ENCODE data around the gene LTB4R2.

- TF ChIP-seq CTCF (tag by site-specific recombination; IDR thresholded peaks at IDR 0.05) (no peak), ZSCAN30 (tag by site-specific recombination; IDR thresholded peaks at IDR 0.05) (no peak), ZNF354C (tag by site-specific recombination; IDR thresholded peaks at IDR 0.05; ENCODE audit: borderline replicate concordance, low read depth) (no peak), ZNF175 (tag by site-specific recombination; IDR thresholded peaks at IDR 0.05) (no peak), ZBTB10 (tag by site-specific recombination; IDR thresholded peaks at IDR 0.05) (no peak), ATF2 (tag by site-specific recombination; IDR thresholded peaks at IDR 0.05; ENCODE audit: low read depth) (no peak), ZNF792 (tag by site-specific recombination; IDR thresholded peaks at IDR 0.05) (no peak), INSM2 (tag by site-specific recombination; IDR thresholded peaks at IDR 0.05) (no peak), PBX3 (CRISPR knock-in tag; IDR thresholded peaks at IDR 0.05) (no peak)
These were observed 2.1 kb downstream of the LTB4R2 start for GRCh38 chr14:24311837-24312615.
